T-helper 2 cell treated with Interferon-gamma antibody and Interleukin-4, amounts not matched to agents 100 ng/mL and 5 ng/mL, for 36 hours (primary cell): Measurements from ENCODE around the gene CD38. TPM values are rescaled to one million over a fixed set of nuclear protein-coding genes. Genes with fewer than 3 reads are reported as not detected.
"Not testable (repeated sequence)": the region's sequence is repeated elsewhere in the genome, so short reads cannot be mapped to it uniquely, and the experiment has no call there.

Experiments used
- intact Hi-C: fragments of 100-400 bp; cut with micrococcal nuclease; formaldehyde crosslinking; loops from one replicate; pipeline ENCODE4 v1.15.1; 2023
- total RNA-seq: library from RNA; stranded (reverse); gene quantifications from 2 replicates; pipeline ENCODE4 v1.2.3, GENCODE V29; 2022

The CD38 gene
- total RNA-seq, 1 donor from 2014 or later: 178 TPM

DNA sequence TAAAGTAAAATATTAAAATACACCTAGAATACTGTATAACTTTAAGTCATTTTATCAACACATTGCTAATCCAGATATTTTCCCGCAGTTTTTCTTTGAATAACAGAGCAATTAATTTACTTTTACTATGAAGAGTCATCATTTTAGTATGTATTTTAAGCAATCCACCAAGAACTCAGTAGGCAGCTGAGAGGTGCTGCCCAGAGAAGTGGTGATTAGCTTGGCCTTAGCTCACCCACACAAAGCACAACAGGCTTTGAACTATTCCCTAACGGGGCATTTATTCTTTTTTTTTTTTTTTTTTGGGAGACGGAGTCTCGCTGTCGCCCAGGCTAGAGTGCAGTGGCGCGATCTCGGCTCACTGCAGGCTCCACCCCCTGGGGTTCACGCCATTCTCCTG, 74.4 kb downstream of the CD38 start:
- intact Hi-C loops: no loop called here

GRCh38 chr4:15853345-15853744, 75.2 kb downstream of the CD38 start:
- intact Hi-C loops: no loop called here

DNA sequence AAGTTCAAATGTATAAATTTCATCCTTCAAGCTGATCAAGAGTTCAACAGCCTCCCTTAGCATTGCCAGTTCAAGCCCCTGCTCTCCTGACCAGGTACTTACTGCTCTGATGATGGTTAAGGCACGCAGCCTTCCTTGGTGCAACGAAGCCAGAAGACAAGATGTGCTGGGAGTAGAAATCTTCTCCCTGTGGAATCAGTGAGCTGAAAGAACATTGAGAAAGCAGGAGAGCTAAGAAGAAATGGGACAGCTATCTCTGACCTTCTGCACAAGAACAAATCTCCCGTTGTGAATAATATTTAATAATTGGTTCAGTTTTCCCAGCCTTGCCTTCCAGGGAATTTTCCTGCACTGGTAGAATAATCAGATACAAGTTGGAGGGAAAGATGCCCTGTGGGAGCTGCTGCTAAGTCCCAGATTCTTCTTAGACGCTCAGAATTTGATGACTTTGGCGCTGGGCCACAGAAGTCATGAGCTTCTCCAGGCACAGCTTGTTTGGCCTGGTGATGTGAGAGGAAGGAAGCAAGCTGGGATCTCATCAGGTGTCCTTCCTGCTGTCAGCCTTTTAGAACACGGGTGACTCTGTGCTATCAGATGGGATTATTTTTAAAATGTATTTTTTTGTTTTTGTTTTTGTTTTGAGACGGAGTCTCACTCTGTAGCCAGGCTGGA, 77.8 kb downstream of the CD38 start:
- intact Hi-C loops: no loop called here

DNA sequence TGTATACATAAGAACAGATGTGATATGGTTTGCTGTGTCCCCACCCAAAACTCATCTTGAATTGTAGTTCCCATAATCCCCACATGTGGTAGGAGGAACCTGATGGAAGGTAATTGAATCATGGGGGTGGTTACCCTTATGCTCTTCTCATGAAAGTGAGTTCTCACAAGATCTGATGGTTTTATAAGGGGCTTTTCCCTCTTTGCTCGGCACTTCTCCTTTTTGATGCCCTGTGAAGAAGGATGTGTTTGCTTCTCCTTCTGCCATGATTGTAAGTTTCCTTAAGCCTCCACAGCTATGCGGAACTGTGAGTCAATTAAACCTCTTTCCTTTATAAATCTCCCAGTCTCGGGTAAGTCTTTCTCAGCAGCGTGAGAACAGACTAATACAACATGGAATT, 83.1 kb downstream of the CD38 start:
- intact Hi-C loops: not testable (repeated sequence)

- intact Hi-C loops: no loop called here
Measured at GRCh38 chr4:15864651-15865566, 86.8 kb downstream of the CD38 start.

DNA sequence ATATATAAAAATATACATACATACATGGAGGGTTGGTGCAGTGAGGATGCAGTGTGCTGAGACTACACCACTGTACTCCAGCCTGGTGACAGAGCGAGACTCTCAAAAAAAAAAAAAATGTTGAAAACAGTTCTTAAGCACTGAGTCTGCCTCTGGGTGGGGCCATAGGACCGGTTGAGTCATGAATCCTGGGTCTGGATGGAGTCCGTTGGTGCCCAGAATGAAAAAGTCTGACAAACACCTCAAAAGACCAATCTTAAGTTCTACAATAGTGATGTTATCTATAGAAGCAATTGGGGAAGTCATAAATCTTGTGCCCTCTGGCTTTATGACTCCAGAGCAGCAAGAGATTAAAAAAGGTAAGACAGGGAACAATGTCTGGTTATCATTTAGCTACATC, 90.0 kb downstream of the CD38 start:
- intact Hi-C loops: no loop called here

DNA sequence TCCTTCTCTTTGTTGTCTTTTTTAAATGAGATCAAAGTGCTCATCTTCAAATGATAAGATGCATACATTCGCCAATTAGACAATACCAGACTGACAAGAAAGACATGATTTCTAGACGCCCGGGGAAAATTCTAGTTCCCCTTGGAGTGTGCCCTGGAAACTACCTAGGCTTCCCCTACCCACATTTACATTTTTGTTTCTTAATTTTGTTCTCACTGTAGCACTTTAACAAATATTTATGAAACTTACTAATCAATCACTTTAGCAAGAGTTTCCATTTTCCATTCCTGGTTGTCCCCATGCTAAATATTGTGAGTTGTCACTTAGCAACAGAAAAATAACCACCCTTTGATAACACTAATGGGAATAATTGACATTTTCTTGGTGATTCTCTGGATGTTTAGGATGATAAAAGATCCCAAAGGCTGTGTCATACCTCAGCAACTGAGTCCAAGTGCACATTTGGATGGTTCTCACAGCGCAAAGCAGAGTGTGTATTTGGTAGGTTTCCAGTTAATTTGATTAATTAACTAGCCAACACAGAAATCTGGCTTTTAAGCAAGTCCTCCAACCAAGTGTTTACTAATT, 90.8 kb downstream of the CD38 start:
- intact Hi-C loops: no loop called here

DNA sequence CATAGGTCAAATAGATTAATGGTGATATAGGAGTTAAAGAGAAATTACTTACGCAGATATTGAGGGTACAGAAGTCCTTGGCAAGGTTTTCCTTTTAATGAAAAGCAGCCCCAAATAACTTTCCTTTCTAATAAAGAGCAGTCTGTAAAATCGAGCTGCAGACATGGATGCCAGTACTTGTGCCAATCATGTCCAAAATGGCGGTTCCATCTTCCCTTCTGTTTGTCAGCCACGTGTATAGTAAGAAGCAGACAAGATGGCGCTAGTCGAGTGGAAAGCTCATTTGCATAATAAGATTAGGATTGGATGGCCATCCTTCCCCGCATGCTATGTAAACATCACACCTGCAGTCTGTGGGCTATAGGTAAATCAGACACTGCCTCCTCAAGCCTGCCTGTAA, 92.0 kb downstream of the CD38 start:
- intact Hi-C loops: no loop called here

DNA sequence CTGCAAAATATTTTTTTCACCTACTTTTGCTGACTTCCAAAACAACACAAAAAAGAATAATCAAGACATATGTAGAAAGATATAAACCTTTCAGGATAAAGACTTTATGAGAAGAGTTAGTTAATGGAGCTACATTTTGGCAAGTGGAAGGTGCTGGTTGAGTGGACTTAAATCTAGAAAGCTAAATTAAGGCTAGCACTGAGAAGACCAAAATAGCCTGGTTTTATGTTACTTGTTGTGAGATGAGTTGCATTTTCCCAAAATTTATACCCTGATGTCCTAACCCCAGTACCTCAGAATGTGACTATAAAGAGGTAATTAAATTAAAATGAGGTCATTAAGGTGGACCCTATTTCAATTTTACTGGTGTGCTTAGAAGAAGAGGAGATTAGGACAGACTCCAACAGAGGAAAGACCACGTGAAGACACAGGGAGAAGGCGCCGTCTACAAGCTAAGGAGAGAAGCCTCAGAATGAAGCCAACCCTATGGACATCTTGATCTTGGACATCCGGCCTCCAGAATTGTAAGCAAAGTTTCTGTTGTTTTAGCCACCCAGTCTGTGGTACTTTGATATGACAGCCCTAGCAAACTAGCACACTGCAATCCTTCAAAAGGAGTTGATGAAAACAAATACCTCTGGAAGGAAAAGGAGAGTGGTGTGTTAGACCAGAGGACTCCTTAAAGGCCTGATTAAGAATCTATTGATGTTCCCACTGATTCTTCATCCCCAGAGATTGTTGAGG, 93.0 kb downstream of the CD38 start:
- intact Hi-C loops: no loop called here

GRCh38 chr4:15873117-15873516, 95.0 kb downstream of the CD38 start:
- intact Hi-C loops: no loop called here

DNA sequence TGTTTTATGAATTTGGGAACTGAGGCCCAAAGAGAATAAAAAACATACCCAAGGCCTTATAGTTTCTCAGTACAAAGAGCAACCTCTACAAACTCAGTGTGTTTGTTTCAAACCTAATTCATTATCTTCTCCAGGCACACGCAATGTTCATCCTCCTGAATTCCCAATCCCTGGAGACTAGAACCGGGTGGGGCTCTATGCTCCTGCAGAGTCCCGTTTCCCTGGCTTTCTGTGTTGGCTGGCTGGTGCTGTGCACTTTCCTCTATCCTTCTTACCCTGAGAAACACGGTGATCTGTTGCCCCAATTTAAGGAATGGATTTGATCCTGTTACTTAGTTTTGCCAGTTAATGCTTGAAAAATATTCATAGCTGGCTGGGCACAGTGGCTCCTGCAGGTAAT, 96.5 kb downstream of the CD38 start:
- intact Hi-C loops: no loop called here

DNA sequence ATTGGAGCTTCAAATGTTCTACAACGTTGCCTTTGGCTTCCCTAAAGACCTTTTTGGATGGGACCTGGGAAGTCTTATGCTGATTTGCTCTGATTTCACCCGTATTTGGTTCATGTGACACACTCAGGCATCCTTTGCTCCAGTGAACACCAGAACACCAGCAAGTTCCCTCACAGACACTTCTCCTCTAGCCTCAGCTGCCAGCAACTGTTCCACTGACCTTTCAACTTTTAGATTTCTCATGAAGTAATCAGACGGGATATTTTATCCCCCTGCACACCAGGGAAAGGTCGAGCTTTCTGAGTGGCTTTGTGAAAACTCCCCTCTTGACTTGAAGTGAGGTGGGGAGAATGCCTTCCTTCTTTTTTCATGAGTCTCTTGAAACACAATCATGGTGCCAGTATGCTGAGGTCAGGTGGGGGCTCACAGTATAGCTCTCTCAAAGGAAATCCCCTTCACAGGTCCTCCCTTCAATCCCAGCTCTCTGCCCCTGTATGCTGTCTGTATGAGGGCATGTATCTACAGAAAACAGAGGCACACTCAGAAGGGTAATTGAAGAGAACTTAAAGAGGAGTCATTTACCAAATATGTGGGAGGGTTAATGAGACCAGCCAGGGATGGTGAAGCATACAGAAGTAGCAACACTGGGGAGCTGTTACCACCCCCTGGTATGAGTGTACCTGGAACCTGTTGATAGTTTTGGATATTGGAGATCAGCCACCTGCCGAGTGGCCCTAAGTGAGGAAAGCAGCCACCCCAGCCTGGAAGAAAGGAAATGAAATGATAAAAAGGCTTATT, 97.7 kb downstream of the CD38 start:
- intact Hi-C loops: no loop called here

- intact Hi-C loops: no loop called here
Measured at GRCh38 chr4:15878011-15878410, 99.9 kb downstream of the CD38 start.

- intact Hi-C loops: loop anchor here (1.0 to 5.0 kb wide), 4 partner anchors 74 to 152 kb away; no protein-coding TSS in a partner anchor
Measured at GRCh38 chr4:15881820-15882219, 103.7 kb downstream of the CD38 start.

DNA sequence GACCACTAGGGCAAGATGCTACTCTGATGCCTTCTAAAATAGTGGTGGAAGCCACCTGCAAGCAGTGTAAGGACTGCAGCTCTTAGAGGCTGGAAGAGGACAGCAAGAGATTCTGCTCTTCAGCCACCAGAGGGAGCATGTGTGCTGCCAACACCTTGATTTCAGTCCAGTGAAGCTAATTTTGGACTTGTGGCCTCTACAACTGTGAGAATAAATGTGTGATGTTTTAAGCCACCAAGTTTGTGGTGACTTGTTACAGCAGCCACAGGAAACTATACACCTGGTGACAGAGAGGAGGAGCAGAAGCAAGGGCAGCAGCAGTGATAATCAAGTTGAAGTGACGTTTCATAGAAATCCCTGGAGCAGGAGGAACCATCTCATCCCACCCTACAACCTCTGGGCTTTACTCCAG, 104.6 kb downstream of the CD38 start:
- intact Hi-C loops: loop anchor here (1.0 to 5.0 kb wide), 4 partner anchors 74 to 152 kb away; no protein-coding TSS in a partner anchor

- intact Hi-C loops: loop anchor here (5.0 kb wide), 1 partner anchor 76 kb away; no protein-coding TSS in a partner anchor
Measured at GRCh38 chr4:15883610-15884243, 105.6 kb downstream of the CD38 start.

DNA sequence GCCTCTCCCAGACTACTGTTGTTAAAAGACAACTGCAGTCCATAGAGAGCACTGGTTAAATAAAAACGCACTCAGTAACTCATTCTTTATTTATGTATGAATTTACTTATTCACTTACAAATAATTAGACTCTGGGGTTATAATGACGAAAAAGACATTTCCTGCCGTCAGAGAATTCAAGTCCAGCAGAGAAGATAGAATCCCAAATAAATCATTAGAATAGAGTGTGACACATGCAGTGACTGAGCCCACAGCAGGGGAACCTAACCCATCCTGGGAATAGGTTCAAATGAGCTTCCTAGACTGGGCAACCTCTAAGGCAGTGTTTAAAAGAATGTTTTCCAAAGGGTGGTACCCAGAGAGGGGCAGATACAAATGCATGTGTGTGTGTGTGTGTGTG, 106.5 kb downstream of the CD38 start:
- intact Hi-C loops: loop anchor here (5.0 kb wide), 1 partner anchor 77 kb away; no protein-coding TSS in a partner anchor

DNA sequence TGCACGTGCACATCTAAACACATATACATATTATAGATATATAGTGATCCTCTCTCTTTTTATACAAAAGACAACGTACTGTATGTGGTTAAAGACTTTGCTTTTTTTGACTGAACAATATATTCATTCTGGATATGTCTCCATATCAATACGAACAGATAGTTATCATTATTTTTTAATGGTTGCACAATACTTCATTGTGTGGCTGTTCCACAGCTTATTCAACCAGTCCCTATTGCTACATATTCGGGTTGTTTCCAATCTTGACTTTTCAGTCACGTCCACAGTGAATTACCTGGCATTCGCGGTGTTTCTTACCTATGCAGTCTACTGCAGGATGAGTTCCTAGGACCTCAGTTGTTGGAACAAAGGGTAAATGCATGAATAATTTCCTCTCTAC, 107.3 kb downstream of the CD38 start:
- intact Hi-C loops: no loop called here

DNA sequence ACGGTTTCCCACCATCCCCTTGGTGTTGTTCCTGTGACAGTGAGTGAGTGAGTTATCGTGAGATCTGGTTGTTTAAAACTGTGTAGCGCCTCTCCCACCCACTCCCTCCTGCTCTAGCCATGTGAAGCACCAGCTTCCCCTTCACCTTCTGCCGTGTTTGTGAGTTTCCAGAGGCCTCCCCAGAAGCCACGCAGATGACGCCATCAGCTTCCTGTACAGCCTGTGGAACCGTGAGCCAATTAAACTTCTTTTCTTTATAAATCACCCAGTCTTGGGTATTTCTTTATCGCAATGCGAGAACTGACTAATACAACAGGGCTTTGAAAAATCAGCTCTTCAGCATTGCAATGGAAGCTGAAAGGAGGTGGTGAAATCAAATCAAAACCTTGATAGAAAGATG, 110.4 kb downstream of the CD38 start:
- intact Hi-C loops: no loop called here

- intact Hi-C loops: no loop called here
Measured at GRCh38 chr4:15890246-15890829, 112.2 kb downstream of the CD38 start.
